ENCODE data around the gene PCYT2. TPM values are rescaled to one million over a fixed set of nuclear protein-coding genes. Genes with fewer than 3 reads are reported as not detected.

PCYT2 gene
- total RNA-seq, 2 experiments from 2014 or later, result 20.5 to 22.6 TPM

DNA sequence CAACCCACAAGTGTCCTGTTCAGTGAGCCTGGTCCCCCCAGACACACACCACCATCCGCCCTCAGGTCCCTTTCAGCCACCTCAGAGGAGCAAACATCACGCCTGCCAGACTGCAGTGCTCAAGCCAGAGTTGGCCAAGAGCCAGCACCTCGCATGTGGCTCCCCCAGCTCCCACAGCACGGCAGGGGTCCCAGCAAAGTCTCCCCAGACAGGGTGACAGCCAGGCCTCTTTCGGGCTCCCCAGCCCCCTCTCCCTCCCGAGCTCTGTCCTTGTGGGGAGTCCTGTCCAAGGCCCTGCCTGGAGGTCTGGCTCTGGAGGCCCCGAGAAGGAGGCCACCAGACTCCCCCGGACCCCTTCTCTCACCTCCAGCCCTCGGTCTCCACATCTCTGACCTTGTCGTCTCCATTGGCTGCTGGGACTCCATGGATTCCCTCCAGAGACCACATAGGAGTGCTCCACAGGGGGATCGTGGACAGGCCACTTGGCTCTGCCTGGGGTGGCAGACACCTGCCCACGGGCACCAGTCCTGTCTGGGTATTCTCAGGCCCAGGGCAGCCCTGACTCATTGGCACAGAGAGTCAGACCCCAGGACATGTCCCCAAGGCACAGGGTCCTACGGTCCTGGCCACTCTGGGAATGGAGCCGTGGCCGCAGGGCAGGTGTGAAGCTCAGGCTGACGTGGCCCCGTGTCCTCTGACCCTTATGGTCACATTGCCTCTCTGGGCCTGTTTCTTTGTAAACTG is 37.6 kb upstream of the PCYT2 start:
- H3K27me3 Mint-ChIP-seq, result no peaks in the 10 kb centered on the region
- ATAC-seq, result no peak

DNA sequence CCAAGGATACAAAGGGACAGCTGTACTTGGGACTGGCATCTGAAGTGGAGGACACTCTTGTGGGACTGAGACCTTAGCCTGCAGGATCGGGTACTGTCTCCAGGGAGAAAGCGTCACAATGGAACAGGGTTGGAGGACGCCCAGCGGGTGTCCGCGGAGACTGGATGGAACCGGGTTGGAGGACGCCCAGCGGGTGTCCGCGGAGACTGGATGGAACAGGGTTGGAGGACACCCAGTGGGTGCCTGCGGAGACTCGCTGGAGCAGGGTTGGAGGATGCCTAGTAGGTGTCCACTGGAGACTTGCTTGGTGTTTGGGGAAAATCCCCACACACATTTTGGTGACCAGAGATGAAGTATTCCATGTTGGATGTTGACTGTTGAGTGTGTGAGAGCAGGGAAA is 36.0 kb upstream of the PCYT2 start, which contains the start of gene MYADML2:
Gene MYADML2, minus strand, starts transcription at position 45 of the 400 bp plus-strand sequence. CDS start 5,492 bp downstream, outside the sequence.
- ChIA-PET CTCF (no interaction called here), POLR2A (no interaction called here)

More for the DNA sequence above, 37.6 kb upstream of the PCYT2 start:
- TF ChIP-seq, protein P1, sequence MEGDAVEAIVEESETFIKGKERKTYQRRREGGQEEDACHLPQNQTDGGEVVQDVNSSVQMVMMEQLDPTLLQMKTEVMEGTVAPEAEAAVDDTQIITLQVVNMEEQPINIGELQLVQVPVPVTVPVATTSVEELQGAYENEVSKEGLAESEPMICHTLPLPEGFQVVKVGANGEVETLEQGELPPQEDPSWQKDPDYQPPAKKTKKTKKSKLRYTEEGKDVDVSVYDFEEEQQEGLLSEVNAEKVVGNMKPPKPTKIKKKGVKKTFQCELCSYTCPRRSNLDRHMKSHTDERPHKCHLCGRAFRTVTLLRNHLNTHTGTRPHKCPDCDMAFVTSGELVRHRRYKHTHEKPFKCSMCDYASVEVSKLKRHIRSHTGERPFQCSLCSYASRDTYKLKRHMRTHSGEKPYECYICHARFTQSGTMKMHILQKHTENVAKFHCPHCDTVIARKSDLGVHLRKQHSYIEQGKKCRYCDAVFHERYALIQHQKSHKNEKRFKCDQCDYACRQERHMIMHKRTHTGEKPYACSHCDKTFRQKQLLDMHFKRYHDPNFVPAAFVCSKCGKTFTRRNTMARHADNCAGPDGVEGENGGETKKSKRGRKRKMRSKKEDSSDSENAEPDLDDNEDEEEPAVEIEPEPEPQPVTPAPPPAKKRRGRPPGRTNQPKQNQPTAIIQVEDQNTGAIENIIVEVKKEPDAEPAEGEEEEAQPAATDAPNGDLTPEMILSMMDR (IDR thresholded peaks at IDR 0.05), result no peak
- Mint-ChIP-seq H3K4me3 (no peak overlapping the region), H3K27ac (no peak overlapping the region), H3K36me3 (ENCODE audit: low read depth) (no peaks in the 10 kb centered on the region), H3K4me1 (ENCODE audit: low read depth) (no peaks in the 10 kb centered on the region), H3K9me3 (no peaks in the 10 kb centered on the region)
- intact Hi-C loops (cut with micrococcal nuclease), result no loop called here
- CTCF ChIA-PET, result interaction anchor here (1.0 to 4.0 kb wide), 2 partner anchors 11 to 71 kb away, joined by 4 to 24 read pairs; partner anchors contain the start of gene NOTUM
- DNase-seq, result no peak
- POLR2A ChIA-PET, result no interaction called here

DNA sequence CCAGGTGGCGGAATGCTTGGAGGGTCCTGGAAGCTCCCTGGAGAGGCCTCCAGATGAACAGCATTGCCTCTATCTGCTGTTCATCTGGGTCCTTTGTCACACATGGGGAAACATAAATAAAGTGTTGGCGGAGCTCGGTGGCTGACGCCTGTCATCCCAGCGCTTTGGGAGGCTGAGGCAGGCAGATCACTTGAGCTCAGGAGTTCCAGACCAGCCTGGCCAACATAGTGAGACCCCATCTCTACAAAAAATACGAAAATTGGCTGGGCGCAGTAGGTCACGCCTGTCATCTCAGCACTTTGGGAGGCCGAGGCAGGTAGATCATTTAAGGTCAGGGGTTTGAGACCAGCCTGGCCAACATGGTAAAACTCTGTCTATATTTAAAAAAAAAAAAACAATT is 33.7 kb upstream of the PCYT2 start:
- intact Hi-C loops (cut with micrococcal nuclease), result no loop called here
- POLR2A ChIA-PET, result interaction anchor here (1.2 kb wide), 1 partner anchor 18 kb away, joined by 3 read pairs; the partner anchor contains the start of gene MAFG
- H3K4me3 Mint-ChIP-seq, result no peak overlapping the region

More for the DNA sequence above, 36.0 kb upstream of the PCYT2 start, which contains the start of gene MYADML2:
- no peaks in the 10 kb centered on the region for H3K4me1 Mint-ChIP-seq (ENCODE audit: low read depth)
- no peak for ATAC-seq
- no peak for DNase-seq
- H3K27me3 Mint-ChIP-seq, result no peaks in the 10 kb centered on the region
- no peak within 1 kb of the TSS for H3K27ac Mint-ChIP-seq
- TF ChIP-seq, protein P1 (IDR thresholded peaks at IDR 0.05), result no peak
- H3K9me3 Mint-ChIP-seq, result no peaks in the 10 kb centered on the region
- no peaks in the 10 kb centered on the region for H3K36me3 Mint-ChIP-seq (ENCODE audit: low read depth)
- H3K4me3 Mint-ChIP-seq, result no peak within 1 kb of the TSS
- intact Hi-C loops (cut with micrococcal nuclease), result no loop called here

DNA sequence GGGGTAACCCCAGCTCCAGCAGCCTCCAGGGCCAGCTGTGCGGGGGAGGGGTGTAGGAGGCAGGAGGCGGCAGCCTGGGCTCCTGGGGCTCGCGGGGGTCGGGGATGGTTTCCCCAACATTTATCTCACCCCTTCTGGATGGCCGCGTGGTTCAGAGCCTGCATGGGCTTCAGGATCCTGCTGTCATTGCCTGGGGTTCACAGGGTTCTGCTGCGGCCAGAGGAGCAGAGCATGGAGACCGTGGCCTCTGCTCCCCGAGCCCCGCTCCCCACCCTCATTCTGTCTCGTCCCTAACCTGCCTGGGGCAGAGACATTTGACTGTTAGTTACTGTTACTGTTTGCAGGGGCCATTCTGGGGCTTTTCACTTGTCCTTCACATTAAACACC is 31.0 kb upstream of the PCYT2 start:
- TF ChIP-seq, protein P1 (IDR thresholded peaks at IDR 0.05), result no peak
- Mint-ChIP-seq H3K4me3 (no peak overlapping the region), H3K9me3 (no peaks in the 10 kb centered on the region), H3K27me3 (no peaks in the 10 kb centered on the region), H3K4me1 (ENCODE audit: low read depth) (peaks cover 5% of the 10 kb centered on the region), H3K27ac (no peak overlapping the region), H3K36me3 (ENCODE audit: low read depth) (no peaks in the 10 kb centered on the region)
- ATAC-seq, result no peak
- no peak for DNase-seq
- ChIA-PET CTCF (interaction anchor here (1.0 to 1.4 kb wide), 3 partner anchors 14 to 78 kb away, joined by 3 to 5 read pairs (median 3); no protein-coding TSS in a partner anchor), POLR2A (interaction anchor here (1.7 kb wide), 1 partner anchor 17 kb away, joined by 3 read pairs; no protein-coding TSS in a partner anchor)
- intact Hi-C loops (cut with micrococcal nuclease), result no loop called here

More for the DNA sequence above, 33.7 kb upstream of the PCYT2 start:
- ATAC-seq, result no peak
- Mint-ChIP-seq H3K27me3 (no peaks in the 10 kb centered on the region), H3K36me3 (ENCODE audit: low read depth) (no peaks in the 10 kb centered on the region), H3K27ac (no peak overlapping the region), H3K4me1 (ENCODE audit: low read depth) (no peaks in the 10 kb centered on the region), H3K9me3 (no peaks in the 10 kb centered on the region)
- TF ChIP-seq, protein P1 (IDR thresholded peaks at IDR 0.05), result no peak
- DNase-seq, result no peak
- CTCF ChIA-PET, result interaction anchor here (0.9 to 1.6 kb wide), 2 partner anchors 9 to 261 kb away, joined by 3 read pairs; no protein-coding TSS in a partner anchor

Data from activated CD8-positive, alpha-beta T cell treated with anti-CD3 and anti-CD28 coated beads for 36 hours (primary cell).